ENCODE data around the gene IZUMO2.

DNA sequence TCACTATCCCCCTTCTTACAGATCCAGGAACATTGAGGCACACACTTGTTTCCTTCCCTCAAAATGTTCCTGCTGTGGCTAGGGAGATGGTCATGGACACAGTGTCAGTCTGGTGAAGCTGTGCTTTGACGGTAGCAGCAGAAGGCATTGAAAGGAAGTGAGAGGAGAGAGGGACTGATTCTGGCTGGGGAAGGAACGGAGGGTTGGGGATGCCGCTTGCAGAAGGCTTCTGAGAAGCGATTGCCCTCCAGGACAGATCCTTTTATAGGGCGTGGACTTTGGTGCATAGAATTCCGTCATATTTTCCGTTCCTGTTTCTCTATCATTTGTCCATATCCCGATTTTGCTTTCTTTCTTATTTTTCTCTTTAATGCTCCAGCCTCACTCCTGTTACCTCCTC lies 26.2 kb upstream of the IZUMO2 start:
- TF ChIP-seq, protein P1, sequence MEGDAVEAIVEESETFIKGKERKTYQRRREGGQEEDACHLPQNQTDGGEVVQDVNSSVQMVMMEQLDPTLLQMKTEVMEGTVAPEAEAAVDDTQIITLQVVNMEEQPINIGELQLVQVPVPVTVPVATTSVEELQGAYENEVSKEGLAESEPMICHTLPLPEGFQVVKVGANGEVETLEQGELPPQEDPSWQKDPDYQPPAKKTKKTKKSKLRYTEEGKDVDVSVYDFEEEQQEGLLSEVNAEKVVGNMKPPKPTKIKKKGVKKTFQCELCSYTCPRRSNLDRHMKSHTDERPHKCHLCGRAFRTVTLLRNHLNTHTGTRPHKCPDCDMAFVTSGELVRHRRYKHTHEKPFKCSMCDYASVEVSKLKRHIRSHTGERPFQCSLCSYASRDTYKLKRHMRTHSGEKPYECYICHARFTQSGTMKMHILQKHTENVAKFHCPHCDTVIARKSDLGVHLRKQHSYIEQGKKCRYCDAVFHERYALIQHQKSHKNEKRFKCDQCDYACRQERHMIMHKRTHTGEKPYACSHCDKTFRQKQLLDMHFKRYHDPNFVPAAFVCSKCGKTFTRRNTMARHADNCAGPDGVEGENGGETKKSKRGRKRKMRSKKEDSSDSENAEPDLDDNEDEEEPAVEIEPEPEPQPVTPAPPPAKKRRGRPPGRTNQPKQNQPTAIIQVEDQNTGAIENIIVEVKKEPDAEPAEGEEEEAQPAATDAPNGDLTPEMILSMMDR (conservative IDR thresholded peaks at IDR 0.05), result no peak
- no peak for TF ChIP-seq ZFX (IDR thresholded peaks at IDR 0.05)

Measured in C4-2B (cell line).